HG03520 (cell line): ENCODE results near the gene MDFIC2.
"Not testable (repeated sequence)": the region's sequence is repeated elsewhere in the genome, so short reads cannot be mapped to it uniquely, and the experiment has no call there.

ENCODE experiments used
- ATAC-seq: cut with Tn5 transposase; IDR thresholded peaks from one replicate; pipeline ENCODE4 v1.9.1; 2021; ENCODE audit warnings: mild to moderate bottlenecking, moderate library complexity; ENCODE audit not compliant: unreplicated experiment

The MDFIC2 gene

DNA sequence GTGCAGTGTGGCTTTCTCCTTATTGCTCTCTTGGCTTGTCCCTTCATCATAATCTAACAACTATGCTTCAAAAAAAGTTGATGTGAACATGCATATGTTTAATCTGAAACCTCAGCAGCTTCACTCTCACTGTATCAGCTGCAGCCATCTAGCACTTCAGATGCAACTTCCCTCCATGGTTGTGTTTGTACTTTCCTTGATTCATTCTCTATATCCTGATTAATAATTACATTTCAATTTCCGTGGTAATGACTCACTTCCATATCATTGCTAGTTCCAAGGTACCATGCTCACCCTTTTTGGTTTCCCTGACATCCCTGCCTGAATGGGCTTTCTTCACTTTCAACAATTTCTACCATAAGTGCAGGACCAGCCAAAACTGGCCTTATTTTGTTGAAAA, 51.2 kb downstream of the MDFIC2 start:
- ATAC-seq = no peak

GRCh38 chr3:70256566-70256965, 55.9 kb downstream of the MDFIC2 start:
- no peak for ATAC-seq

GRCh38 chr3:70250492-70250891, 61.9 kb downstream of the MDFIC2 start:
- ATAC-seq = no peak

DNA sequence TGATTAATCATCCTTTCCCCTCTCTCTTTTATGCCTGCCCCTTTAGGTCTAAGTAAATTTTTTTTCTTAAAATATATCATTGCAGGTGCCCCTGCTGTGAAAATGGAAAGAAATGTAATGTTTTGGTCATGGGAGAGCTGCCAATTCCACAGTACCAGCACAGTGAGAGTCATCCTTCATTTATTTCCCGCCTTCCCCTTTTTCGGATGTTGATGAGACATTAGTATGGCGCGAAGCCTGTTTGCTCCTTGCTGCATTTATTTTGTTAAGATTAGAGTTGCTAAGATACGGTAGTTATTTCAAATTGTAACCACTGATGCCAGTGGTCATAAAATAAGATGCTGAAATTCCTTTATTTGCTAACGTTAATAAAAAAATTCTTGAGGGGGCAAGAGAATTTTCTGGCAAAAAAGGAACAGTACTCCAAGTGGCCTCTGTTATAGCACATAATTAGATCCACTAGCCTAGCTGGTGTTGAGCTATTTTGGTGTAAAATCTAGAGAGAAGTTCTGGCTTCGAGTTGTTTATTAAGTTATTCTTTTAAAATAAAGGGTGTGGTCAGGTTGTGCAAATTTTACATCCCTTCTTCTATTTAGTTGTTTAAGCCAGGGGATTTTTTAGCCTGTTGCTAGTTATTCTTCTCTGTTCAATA, 62.8 kb downstream of the MDFIC2 start:
- no peak for ATAC-seq

DNA sequence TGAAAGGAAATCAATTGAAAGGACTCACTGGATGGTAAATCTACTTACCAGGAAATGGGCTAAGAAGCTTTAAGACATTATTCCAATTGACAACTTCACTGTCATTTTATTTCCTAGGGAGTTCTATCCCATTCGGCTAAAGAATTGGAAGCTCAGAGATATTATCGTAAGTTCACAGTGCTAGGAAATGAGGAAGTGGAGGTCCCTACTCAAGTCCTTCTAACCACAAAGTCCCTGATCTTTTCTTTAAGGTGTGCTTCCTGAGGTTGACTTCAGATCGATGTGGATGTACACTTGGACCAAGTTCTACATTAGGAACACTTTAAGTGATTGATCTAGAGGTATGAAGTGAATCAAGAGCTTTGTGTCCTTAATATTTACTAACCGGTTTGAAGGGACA, 63.6 kb downstream of the MDFIC2 start:
- no peak for ATAC-seq

DNA sequence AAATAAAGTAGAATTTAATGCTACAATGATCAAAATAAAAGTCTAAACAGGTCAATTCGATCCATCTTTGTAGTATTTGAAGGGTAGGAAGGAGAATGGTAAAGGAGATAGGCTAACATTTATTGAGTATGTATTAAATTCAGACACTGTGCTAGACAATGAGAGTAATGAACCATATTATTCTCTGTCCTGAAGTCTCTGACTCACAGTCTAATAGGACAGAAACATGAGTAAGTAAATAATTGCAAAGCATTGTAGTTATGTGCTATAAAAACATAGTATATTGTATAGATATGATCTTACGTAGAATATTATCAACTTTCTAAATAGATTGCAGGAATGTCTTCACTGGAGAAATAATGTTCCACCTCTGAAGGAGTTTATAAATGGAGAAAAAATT, 64.5 kb downstream of the MDFIC2 start:
- ATAC-seq = no peak

GRCh38 chr3:70245746-70246525, 66.5 kb downstream of the MDFIC2 start:
- ATAC-seq = no peak

DNA sequence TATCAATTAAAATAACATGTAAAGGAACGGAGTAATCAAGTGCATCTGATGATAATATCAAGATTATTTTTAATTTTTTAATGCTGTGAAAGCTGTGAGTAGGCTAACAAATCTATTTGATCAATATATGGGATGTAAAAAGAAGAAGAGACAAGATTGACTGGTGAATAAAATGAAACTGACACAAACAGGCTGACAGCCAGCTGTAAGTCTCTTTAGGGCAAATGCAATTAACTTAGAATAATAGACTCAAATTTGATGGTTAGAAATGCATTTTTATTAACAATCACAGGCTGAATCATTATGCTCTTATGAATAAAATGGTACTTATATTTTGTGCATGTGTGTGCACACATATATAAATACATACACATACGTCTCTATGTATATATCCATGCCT, 68.0 kb downstream of the MDFIC2 start:
- ATAC-seq = no peak

DNA sequence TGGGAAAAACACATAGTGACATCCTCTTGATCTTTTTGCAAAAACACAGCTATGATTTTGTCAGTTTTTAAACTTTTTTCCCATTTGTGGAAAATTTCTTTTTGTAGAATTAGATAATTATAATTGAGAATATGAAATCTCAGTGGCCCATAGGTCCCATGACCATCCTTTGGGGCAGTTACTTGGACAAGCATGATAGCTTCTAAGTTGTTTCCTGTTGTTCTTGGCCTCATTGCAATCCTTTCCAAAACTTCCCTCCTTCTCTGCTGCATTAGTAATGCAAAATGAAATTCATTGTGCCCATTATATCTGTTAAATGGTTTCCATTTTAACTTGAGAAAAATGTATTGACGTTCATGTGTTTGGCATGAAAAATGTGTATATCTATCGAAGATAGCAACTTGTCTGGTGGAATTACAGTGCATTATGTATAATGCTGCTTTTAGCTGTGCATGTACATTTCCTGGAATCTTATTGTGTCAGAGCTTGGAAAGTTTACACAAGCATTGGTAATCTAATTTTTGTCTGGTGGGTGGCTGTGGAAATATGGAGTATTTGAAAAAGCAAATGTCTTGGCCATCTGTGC, 70.0 kb downstream of the MDFIC2 start:
- ATAC-seq = no peak

- no peak for ATAC-seq
Measured at GRCh38 chr3:70233812-70234211, 78.6 kb downstream of the MDFIC2 start.

DNA sequence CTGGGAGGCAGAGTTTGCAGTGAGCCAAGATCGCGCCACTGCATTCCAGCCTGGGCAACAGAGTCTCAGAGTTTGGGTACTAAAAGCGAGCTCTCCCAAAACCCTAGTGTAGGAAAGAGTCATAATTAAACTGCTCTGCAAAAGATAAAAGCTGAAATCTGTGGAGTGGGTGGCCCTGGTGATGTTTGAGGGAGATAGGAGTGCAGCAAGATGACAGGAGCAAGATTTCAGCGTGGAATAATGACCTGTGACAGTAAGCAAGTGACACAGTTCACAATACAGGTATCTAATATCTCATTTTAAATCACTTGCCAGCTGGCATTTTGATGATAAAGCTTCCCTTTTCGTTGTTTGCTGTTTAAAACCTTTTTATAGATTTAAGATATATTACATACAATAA, 79.3 kb downstream of the MDFIC2 start:
- no peak for ATAC-seq

DNA sequence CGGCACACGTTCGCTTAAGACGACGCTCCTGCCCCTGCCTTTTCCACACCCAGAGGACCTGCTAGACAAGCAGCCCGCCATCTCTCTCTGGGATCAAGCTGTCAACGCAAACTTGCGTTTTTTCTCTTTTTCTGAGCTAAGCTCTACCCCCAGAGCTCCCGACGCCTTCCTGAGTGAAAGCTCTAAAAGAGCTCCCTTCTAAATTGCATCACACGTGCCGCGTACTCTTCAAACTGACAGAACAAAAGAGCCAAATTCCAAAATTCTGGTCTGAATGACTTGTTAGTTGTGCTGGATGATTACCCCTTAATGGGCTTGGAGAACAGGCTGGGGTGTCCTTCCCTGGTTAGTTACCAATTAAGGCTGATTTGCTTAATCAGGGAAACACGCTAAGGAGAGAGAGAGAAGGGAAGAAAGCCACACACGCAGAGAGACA, 81.2 kb downstream of the MDFIC2 start:
- no peak for ATAC-seq

- no peak for ATAC-seq
Measured at GRCh38 chr3:70227437-70227836, 85.0 kb downstream of the MDFIC2 start.

DNA sequence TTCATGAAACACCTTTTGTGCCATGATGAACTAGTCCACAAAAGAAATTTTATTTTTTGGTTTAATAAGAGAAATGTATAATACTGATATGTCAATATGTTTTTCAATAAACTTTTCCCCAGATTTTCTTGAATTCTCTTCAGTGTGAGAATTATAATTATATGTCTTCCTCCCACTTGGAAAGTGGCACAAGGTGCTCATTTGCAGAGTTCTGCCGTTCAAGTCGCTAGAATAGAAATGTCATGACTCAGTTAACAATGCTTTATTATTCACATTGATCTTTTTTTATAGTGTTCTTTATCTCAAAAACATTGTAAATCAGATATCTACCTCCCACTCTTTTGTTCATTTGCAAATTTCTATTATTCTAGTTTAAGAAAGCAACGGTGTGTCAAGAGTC, 87.3 kb downstream of the MDFIC2 start:
- ATAC-seq = no peak

- ATAC-seq = no peak
Measured at GRCh38 chr3:70224337-70224736, 88.1 kb downstream of the MDFIC2 start.

DNA sequence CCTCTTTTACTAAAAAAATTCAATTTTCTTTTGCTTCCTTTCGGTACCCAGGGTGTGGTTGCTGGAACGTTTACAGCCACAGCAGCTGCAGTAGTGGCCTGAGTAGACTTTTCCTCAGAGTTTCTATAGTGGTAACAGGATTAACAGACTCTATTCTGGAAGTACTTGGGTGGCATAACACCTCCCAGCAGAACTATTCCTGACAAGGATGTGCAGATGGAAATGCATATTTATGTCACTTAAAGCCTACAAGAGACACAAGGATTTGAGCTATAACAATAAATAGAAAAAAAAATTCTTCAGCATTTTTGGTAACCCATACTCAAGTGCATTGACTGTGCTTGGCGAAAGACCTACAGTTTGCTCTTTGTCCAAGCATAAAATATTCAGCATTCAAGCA, 94.0 kb downstream of the MDFIC2 start:
- ATAC-seq = no peak

GRCh38 chr3:70211274-70211673, 101.2 kb downstream of the MDFIC2 start:
- not testable (repeated sequence) for ATAC-seq

- no peak for ATAC-seq
Measured at GRCh38 chr3:70201975-70202374, 110.5 kb downstream of the MDFIC2 start.

DNA sequence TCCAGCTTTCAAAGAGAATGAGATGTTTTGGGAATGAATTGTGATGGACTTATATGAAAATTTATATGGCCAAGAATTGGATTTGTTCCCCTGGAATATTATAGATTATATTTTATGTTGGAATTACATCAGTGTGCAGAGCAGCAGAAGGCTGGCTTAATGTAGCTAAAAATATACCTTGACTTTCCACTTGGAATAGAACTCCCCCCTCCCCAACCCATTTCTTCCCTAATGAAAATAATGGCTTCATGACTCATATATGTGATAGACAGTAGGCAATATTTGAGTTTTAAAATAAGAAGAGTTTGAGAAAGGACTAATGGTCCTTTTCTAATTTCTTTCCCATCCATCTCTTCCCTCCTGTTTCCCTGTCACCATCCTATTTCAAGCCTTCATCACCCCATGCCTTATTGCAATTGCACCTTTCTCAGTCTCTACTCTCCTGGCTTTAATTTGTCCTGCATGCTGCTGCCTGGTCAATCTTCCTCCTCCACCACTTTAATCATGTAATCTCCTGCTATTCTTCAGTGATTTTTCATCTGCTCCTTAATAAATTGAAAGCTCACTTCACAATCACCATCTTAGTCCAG, 122.5 kb downstream of the MDFIC2 start:
- no peak for ATAC-seq

DNA sequence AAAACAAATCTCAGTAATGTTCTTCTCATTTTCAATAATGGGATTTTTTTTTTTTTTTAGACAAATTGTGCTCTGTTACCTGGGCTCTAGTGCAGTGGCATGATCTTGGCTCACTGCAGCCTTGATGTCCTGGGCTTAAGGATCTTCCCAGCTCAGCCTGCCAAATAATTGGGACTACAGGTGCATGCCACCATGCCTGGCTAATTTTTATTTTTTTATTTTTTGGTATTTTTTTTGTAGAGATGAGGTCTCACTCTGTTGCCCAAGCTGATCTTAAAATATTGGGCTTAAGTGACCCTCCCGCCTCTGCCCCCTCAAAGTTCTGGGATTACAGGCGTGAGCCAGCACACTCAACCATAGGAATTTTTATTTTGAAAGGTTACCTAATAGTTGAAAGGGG, 126.2 kb downstream of the MDFIC2 start:
- ATAC-seq = no peak

DNA sequence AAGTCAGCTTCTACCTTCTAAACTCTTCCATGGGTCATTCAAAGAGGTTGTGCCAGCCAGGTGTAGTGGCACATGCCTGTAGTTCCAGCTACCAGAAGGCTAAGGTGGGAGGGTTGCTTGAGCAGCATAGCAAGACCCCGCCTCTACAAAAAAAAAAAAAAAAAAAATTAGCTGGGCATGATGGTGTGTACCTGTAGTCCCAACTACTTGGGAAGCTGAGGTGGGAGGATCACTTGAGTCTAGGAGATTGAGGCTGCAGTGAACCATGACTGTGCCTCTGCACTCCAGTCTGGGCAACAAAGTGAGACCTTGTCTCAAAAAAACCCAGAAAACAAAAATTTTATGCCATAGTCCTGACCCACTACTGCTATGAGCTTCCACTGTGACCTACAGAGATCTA, 126.8 kb downstream of the MDFIC2 start:
- ATAC-seq = no peak
